OCI-LY1 (cell line): ENCODE results near the gene CEP112.

Experiments used
- H2AFZ ChIP-seq: fragments of 200-600 bp; sonication (generic), shearing (Covaris generic); 2 replicates; pipeline ENCODE4 v1.6.0; 2014; ENCODE audit warnings: antibody characterized with exemption, mild to moderate bottlenecking, low read length
- H3F3A ChIP-seq: fragments of 200-600 bp; sonication (generic), shearing (Covaris generic); 2 replicates; pipeline ENCODE4 v1.6.0; 2014; ENCODE audit warnings: mild to moderate bottlenecking, antibody characterized with exemption, low read length, moderate library complexity; ENCODE audit not compliant: insufficient read depth
- H3K27ac ChIP-seq: fragments of 200-600 bp; sonication (generic); 2 replicates; pipeline ENCODE4 v1.5.1; 2014; ENCODE audit warnings: low read length, mixed run types, mild to moderate bottlenecking, low read depth; ENCODE audit not compliant: poor library complexity, severe bottlenecking
- H3K27me3 ChIP-seq: fragments of 200-600 bp; sonication (generic); 2 replicates; pipeline ENCODE4 v1.6.0; 2014; ENCODE audit warnings: antibody characterized with exemption, mild to moderate bottlenecking, low read length, moderate library complexity; ENCODE audit not compliant: insufficient read depth
- H3K36me3 ChIP-seq: fragments of 200-600 bp; sonication (generic); 2 replicates; pipeline ENCODE4 v1.6.1; 2014; ENCODE audit warnings: mild to moderate bottlenecking, antibody characterized with exemption, low read length, moderate library complexity, mixed read lengths; ENCODE audit not compliant: insufficient read depth
- H3K4me1 ChIP-seq: fragments of 200-600 bp; sonication (generic); 2 replicates; pipeline ENCODE4 v1.5.1; 2014; ENCODE audit warnings: mild to moderate bottlenecking, low read length, moderate library complexity; ENCODE audit not compliant: insufficient read depth, severe bottlenecking
- H3K4me2 ChIP-seq: fragments of 200-600 bp; sonication (generic), shearing (Covaris generic); 2 replicates; pipeline ENCODE4 v1.6.1; 2014; ENCODE audit warnings: low read length
- H3K4me3 ChIP-seq: fragments of 200-600 bp; sonication (generic); 2 replicates; pipeline ENCODE4 v1.5.1; 2014; ENCODE audit warnings: low read length, low read depth, mild to moderate bottlenecking, mixed read lengths; ENCODE audit not compliant: poor library complexity, severe bottlenecking
- H3K79me2 ChIP-seq: fragments of 200-600 bp; shearing (Covaris generic); 2 replicates; pipeline ENCODE4 v1.6.1; 2016; ENCODE audit warnings: mixed run types, low read length, mixed read lengths; ENCODE audit not compliant: insufficient read depth
- H3K9ac ChIP-seq: fragments of 200-600 bp; sonication (generic), shearing (Covaris generic); 2 replicates; pipeline ENCODE4 v1.6.1; 2014; ENCODE audit warnings: mild to moderate bottlenecking, low read length, mixed read lengths
- H3K9me2 ChIP-seq: fragments of 200-600 bp; sonication (generic), shearing (Covaris generic); 2 replicates; pipeline ENCODE4 v1.6.1; 2014; ENCODE audit warnings: low read depth, mild to moderate bottlenecking, low read length, mixed read lengths
- H3K9me3 ChIP-seq: fragments of 200-600 bp; shearing (Covaris generic); 2 replicates; pipeline ENCODE4 v1.6.1; 2014; ENCODE audit warnings: low read length, mixed read lengths
- H4K20me1 ChIP-seq: fragments of 200-600 bp; sonication (generic), shearing (Covaris generic); 2 replicates; pipeline ENCODE4 v1.6.0; 2016; ENCODE audit warnings: mild to moderate bottlenecking, low read length; ENCODE audit not compliant: insufficient read depth
- CTCF ChIP-seq: fragments of 200-600 bp; sonication (generic), shearing (Covaris generic); IDR thresholded peaks from 2 replicates; pipeline ENCODE4 v1.5.1; 2017; ENCODE audit warnings: mild to moderate bottlenecking, antibody characterized with exemption, low read length, moderate library complexity, mixed read lengths
- EZH2 ChIP-seq: fragments of 200-600 bp; sonication (generic), shearing (Covaris generic); IDR thresholded peaks from 2 replicates; pipeline ENCODE4 v1.8.0; 2017; ENCODE audit warnings: borderline replicate concordance, mixed run types, mild to moderate bottlenecking, antibody characterized with exemption, low read length, moderate library complexity, mixed read lengths

Gene CEP112

GRCh38 chr17:65917560-65917959 lies 274.4 kb downstream of the CEP112 start:
- no peak for TF ChIP-seq CTCF
- TF ChIP-seq EZH2, result no peak
- Histone ChIP-seq H3K36me3 (no peaks in the 10 kb centered on the region), H3K27ac (no peak overlapping the region), H3K4me1 (no peaks in the 10 kb centered on the region), H3F3A (no peaks in the 10 kb centered on the region), H3K27me3 (no peaks in the 10 kb centered on the region), H4K20me1 (no peaks in the 10 kb centered on the region), H3K4me2 (no peak overlapping the region), H3K79me2 (no peaks in the 10 kb centered on the region), H3K9me2 (no peaks in the 10 kb centered on the region), H2AFZ (no peak overlapping the region), H3K4me3 (no peak overlapping the region), H3K9ac (no peak overlapping the region), H3K9me3 (no peaks in the 10 kb centered on the region)

- no peaks in the 10 kb centered on the region for H3K4me1 ChIP-seq
- H3K4me2 ChIP-seq, result no peak overlapping the region
- H3F3A ChIP-seq, result no peaks in the 10 kb centered on the region
- H3K9me2 ChIP-seq, result no peaks in the 10 kb centered on the region
- TF ChIP-seq EZH2, result no peak
- TF ChIP-seq CTCF, result no peak
- no peak overlapping the region for H3K4me3 ChIP-seq
- H3K36me3 ChIP-seq, result no peaks in the 10 kb centered on the region
- H3K27me3 ChIP-seq, result no peaks in the 10 kb centered on the region
- no peak overlapping the region for H2AFZ ChIP-seq
- H4K20me1 ChIP-seq, result no peaks in the 10 kb centered on the region
- no peaks in the 10 kb centered on the region for H3K9me3 ChIP-seq
- no peak overlapping the region for H3K9ac ChIP-seq
- H3K27ac ChIP-seq, result no peak overlapping the region
- H3K79me2 ChIP-seq, result no peaks in the 10 kb centered on the region
Measured at GRCh38 chr17:65916425-65916824, 275.5 kb downstream of the CEP112 start.

GRCh38 chr17:65914784-65915342 lies 277.1 kb downstream of the CEP112 start:
- no peak overlapping the region for H2AFZ ChIP-seq
- TF ChIP-seq EZH2, result no peak
- TF ChIP-seq CTCF, result no peak
- H3K4me1 ChIP-seq, result no peaks in the 10 kb centered on the region
- H3K27ac ChIP-seq, result no peak overlapping the region
- no peak overlapping the region for H3K4me2 ChIP-seq
- H3K79me2 ChIP-seq, result no peaks in the 10 kb centered on the region
- no peaks in the 10 kb centered on the region for H3K9me2 ChIP-seq
- no peaks in the 10 kb centered on the region for H3F3A ChIP-seq
- H4K20me1 ChIP-seq, result no peaks in the 10 kb centered on the region
- H3K9ac ChIP-seq, result no peak overlapping the region
- no peak overlapping the region for H3K4me3 ChIP-seq
- no peaks in the 10 kb centered on the region for H3K27me3 ChIP-seq
- no peaks in the 10 kb centered on the region for H3K36me3 ChIP-seq
- no peaks in the 10 kb centered on the region for H3K9me3 ChIP-seq
